ENCODE data around the gene SLC25A52. TPM values are rescaled to one million over a fixed set of nuclear protein-coding genes. Genes with fewer than 3 reads are reported as not detected.

The SLC25A52 gene
- total and polyA plus RNA-seq, 2 donors (not counting 3 experiments of a cell fraction or from before 2014, with no cell fraction given) = 0.06 TPM; not detected in 1

GRCh38 chr18:31774477-31774785, 13.8 kb upstream of the SLC25A52 start:
- dilution Hi-C loops (cut with MboI; ENCODE audit: extremely low pct_ligation_motif_present, low sequenced_read_pairs) = no loop called here
- POLR2A ChIA-PET = no interaction called here

DNA sequence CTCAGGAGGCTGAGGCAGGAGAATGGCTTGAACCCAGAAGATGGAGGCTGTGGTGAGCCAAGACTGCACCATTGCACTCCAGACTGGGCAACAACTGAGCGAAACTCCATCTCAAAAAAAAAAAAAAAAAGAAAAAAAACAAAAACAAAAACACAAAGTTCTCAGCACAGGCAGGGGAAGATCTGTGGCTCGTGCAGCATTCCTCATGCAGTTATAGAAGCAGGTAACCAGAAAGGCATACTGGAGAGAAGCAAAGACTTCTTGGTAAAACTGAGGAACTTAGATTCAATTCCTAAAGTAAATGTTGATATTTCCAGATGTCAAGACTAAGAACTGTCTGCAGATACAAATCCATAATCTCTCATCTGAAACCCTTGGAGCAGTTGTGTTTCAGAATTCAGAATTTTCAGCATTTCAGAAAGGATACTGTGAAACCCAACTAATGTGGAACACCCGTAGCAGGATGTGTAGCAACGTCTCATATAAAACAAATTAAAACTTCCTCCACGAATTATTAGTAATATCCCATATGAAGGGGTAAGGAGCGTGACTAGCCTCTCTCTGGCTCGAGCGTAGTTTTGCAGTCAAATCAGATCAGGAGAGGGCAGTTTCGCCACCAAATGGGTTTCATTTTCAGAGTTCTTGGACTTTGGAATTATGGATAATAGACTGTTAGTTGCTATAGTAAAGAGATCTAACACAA, 13.2 kb upstream of the SLC25A52 start:
- no peak overlapping the region for H3K27ac ChIP-seq (ENCODE audit: insufficient read depth, low read depth, low read length)
- H3K9me1 ChIP-seq (replicated peaks; ENCODE audit: control insufficient read depth, extremely low read depth, insufficient read depth, low read length) = no peaks in the 10 kb centered on the region
- no peak overlapping the region for H3K4me3 ChIP-seq (replicated peaks in 1 of 3; ENCODE audit: insufficient read depth in 1 of 3, low read depth in 1 of 3, low read length in 3 of 3)
- no peak for DNase-seq (ENCODE audit: low read depth, low spot score)
- ChIA-PET POLR2A (no interaction called here), CTCF (no interaction called here)
- no peak for FAIRE-seq
- dilution Hi-C loops (cut with MboI; ENCODE audit: extremely low pct_ligation_motif_present, low sequenced_read_pairs) = no loop called here
- BruUV-seq (replicated peaks) = no TSS peak
- intact Hi-C loops (cut with micrococcal nuclease) = no loop called here
- no peaks in the 10 kb centered on the region for H3K36me3 ChIP-seq (ENCODE audit: control insufficient read depth in 2 of 2, extremely low read depth in 1 of 2, insufficient read depth in 2 of 2, low read length in 2 of 2)
- no peaks in the 10 kb centered on the region for H3K79me2 ChIP-seq (ENCODE audit: control insufficient read depth, insufficient read depth, low read length)
- H2AFZ ChIP-seq (ENCODE audit: low read depth, low read length) = no peak overlapping the region
- no peaks in the 10 kb centered on the region for H3K9me3 ChIP-seq (replicated peaks; ENCODE audit: control insufficient read depth, insufficient read depth, low read length)
- TF ChIP-seq POLR2A (IDR thresholded peaks at IDR 0.05; ENCODE audit: low read depth, low read length) = no peak
- TF ChIP-seq POLR2AphosphoS5 (IDR thresholded peaks at IDR 0.05; ENCODE audit: insufficient read depth, low read depth, low read length) = no peak
- TF ChIP-seq, protein P1, sequence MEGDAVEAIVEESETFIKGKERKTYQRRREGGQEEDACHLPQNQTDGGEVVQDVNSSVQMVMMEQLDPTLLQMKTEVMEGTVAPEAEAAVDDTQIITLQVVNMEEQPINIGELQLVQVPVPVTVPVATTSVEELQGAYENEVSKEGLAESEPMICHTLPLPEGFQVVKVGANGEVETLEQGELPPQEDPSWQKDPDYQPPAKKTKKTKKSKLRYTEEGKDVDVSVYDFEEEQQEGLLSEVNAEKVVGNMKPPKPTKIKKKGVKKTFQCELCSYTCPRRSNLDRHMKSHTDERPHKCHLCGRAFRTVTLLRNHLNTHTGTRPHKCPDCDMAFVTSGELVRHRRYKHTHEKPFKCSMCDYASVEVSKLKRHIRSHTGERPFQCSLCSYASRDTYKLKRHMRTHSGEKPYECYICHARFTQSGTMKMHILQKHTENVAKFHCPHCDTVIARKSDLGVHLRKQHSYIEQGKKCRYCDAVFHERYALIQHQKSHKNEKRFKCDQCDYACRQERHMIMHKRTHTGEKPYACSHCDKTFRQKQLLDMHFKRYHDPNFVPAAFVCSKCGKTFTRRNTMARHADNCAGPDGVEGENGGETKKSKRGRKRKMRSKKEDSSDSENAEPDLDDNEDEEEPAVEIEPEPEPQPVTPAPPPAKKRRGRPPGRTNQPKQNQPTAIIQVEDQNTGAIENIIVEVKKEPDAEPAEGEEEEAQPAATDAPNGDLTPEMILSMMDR (IDR thresholded peaks at IDR 0.05; ENCODE audit: extremely low read depth in 1 of 2, insufficient read depth in 1 of 2, low read depth in 1 of 2, low read length in 2 of 2) = no peak
- TF ChIP-seq GATA2 (IDR thresholded peaks at IDR 0.05; ENCODE audit: insufficient read depth, insufficient read length, low read depth, low read length) = no peak
- TF ChIP-seq, protein P2, sequence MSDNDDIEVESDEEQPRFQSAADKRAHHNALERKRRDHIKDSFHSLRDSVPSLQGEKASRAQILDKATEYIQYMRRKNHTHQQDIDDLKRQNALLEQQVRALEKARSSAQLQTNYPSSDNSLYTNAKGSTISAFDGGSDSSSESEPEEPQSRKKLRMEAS (IDR thresholded peaks at IDR 0.05; ENCODE audit: insufficient read depth, insufficient read length) = no peak
- TF ChIP-seq JUN (IDR thresholded peaks at IDR 0.05; ENCODE audit: borderline replicate concordance, insufficient read depth, insufficient read length, low read depth) = no peak
- no peak for TF ChIP-seq EZH2 (IDR thresholded peaks at IDR 0.05; ENCODE audit: borderline replicate concordance, low read depth, low read length, severe bottlenecking)
- TF ChIP-seq MYC (IDR thresholded peaks at IDR 0.05; ENCODE audit: low read depth, low read length) = no peak
- TF ChIP-seq FOS (IDR thresholded peaks at IDR 0.05; ENCODE audit: borderline replicate concordance, insufficient read depth, low read length) = no peak
- no peaks in the 10 kb centered on the region for H3K4me1 ChIP-seq (ENCODE audit: control insufficient read depth, extremely low read depth, insufficient read depth, low read length)
- no peak overlapping the region for H3K4me2 ChIP-seq (ENCODE audit: insufficient read depth, low read length)
- H4K20me1 ChIP-seq (replicated peaks; ENCODE audit: control insufficient read depth, extremely low read depth, insufficient read depth, low read length) = no peaks in the 10 kb centered on the region
- no peaks in the 10 kb centered on the region for H3K27me3 ChIP-seq (ENCODE audit: control insufficient read depth in 2 of 2, insufficient read depth in 2 of 2, low read length in 2 of 2)
- H3K9ac ChIP-seq (replicated peaks; ENCODE audit: extremely low read depth, insufficient read depth, low read length) = no peak overlapping the region

More at GRCh38 chr18:31774477-31774785, 13.8 kb upstream of the SLC25A52 start:
- DNase-seq (ENCODE audit: low read depth, low spot score) = no peak
- FAIRE-seq = no peak
- H3K27ac ChIP-seq (ENCODE audit: insufficient read depth, low read depth, low read length) = no peak overlapping the region
- H3K36me3 ChIP-seq (ENCODE audit: control insufficient read depth in 2 of 2, extremely low read depth in 1 of 2, insufficient read depth in 2 of 2, low read length in 2 of 2) = no peaks in the 10 kb centered on the region
- no peaks in the 10 kb centered on the region for H3K4me1 ChIP-seq (ENCODE audit: control insufficient read depth, extremely low read depth, insufficient read depth, low read length)
- no peaks in the 10 kb centered on the region for H3K9me3 ChIP-seq (replicated peaks; ENCODE audit: control insufficient read depth, insufficient read depth, low read length)
- TF ChIP-seq JUN (IDR thresholded peaks at IDR 0.05; ENCODE audit: borderline replicate concordance, insufficient read depth, insufficient read length, low read depth) = no peak
- no peaks in the 10 kb centered on the region for H4K20me1 ChIP-seq (replicated peaks; ENCODE audit: control insufficient read depth, extremely low read depth, insufficient read depth, low read length)
- H2AFZ ChIP-seq (ENCODE audit: low read depth, low read length) = no peak overlapping the region
- BruUV-seq (replicated peaks) = no TSS peak
- CTCF ChIA-PET = no interaction called here
- H3K79me2 ChIP-seq (ENCODE audit: control insufficient read depth, insufficient read depth, low read length) = no peaks in the 10 kb centered on the region
- no peak overlapping the region for H3K9ac ChIP-seq (replicated peaks; ENCODE audit: extremely low read depth, insufficient read depth, low read length)
- no peaks in the 10 kb centered on the region for H3K27me3 ChIP-seq (ENCODE audit: control insufficient read depth in 2 of 2, insufficient read depth in 2 of 2, low read length in 2 of 2)
- intact Hi-C loops (cut with micrococcal nuclease) = no loop called here
- no peak overlapping the region for H3K4me3 ChIP-seq (replicated peaks in 1 of 3; ENCODE audit: insufficient read depth in 1 of 3, low read depth in 1 of 3, low read length in 3 of 3)
- H3K4me2 ChIP-seq (ENCODE audit: insufficient read depth, low read length) = no peak overlapping the region
- H3K9me1 ChIP-seq (replicated peaks; ENCODE audit: control insufficient read depth, extremely low read depth, insufficient read depth, low read length) = no peaks in the 10 kb centered on the region
